Activated T-cell treated with anti-CD3 and anti-CD28 coated beads for 4 hours (primary cell): ENCODE results near the gene DNM1.

Experiments
- DNase-seq: peaks from one replicate; pipeline ENCODE4 v3.0.0-alpha.2; 2020

DNM1 gene

GRCh38 chr9:128280084-128280622 lies 77.0 kb downstream of the DNM1 start:
- DNase-seq = no peak

- DNase-seq = no peak
Observed at GRCh38 chr9:128282500-128282899, 79.3 kb downstream of the DNM1 start.

- DNase-seq = no peak
Observed at GRCh38 chr9:128285033-128285784, 82.0 kb downstream of the DNM1 start.

GRCh38 chr9:128286440-128286839 lies 83.3 kb downstream of the DNM1 start:
- DNase-seq = no peak

GRCh38 chr9:128288273-128289004 lies 85.3 kb downstream of the DNM1 start:
- DNase-seq = no peak

- DNase-seq = no peak
Observed at GRCh38 chr9:128292009-128292408, 88.8 kb downstream of the DNM1 start.

GRCh38 chr9:128293091-128293490 lies 89.9 kb downstream of the DNM1 start:
- no peak for DNase-seq

GRCh38 chr9:128294142-128294541 lies 91.0 kb downstream of the DNM1 start:
- DNase-seq = no peak

GRCh38 chr9:128296340-128297220 lies 93.4 kb downstream of the DNM1 start:
- no peak for DNase-seq

GRCh38 chr9:128297221-128297773 lies 94.1 kb downstream of the DNM1 start:
- DNase-seq = no peak

GRCh38 chr9:128298535-128299482 lies 95.6 kb downstream of the DNM1 start:
- no peak for DNase-seq

GRCh38 chr9:128304136-128304970 lies 101.2 kb downstream of the DNM1 start:
- DNase-seq = no peak
